Measurements from ENCODE around the gene PPP1R7. TPM values are rescaled to one million over a fixed set of nuclear protein-coding genes. Genes with fewer than 3 reads are reported as not detected.

Gene PPP1R7
- total and polyA plus RNA-seq, 8 donors = 21.5 to 38.7 (median 31.5) TPM

- no peak for ATAC-seq
- intact Hi-C loops (cut with DNase I) = no loop called here
- no peak for DNase-seq
Observed at GRCh38 chr2:241189093-241189855, 39.0 kb downstream of the PPP1R7 start.

GRCh38 chr2:241189856-241190201, 39.6 kb downstream of the PPP1R7 start:
- Histone ChIP-seq H3K4me3 (no peak overlapping the region), H3K27ac (no peak overlapping the region), H3K27me3 (no peaks in the 10 kb centered on the region), H3K9me3 (no peaks in the 10 kb centered on the region), H3K36me3 (no peaks in the 10 kb centered on the region), H3K4me1 (no peaks in the 10 kb centered on the region)
- DNase-seq = peak in 1 of 6 donors; percentile 57
- intact Hi-C loops (cut with DNase I) = no loop called here
- FAIRE-seq = no peak
- 78 to 90% methylated on average over 10 to 15 of the region's 15 CpGs for WGBS, 2 donors
- no peak for TF ChIP-seq CTCF (IDR thresholded peaks at IDR 0.05)
- ATAC-seq = no peak

More at GRCh38 chr2:241189093-241189855, 39.0 kb downstream of the PPP1R7 start:
- no peak overlapping the region for H3K4me3 ChIP-seq
- TF ChIP-seq CTCF (IDR thresholded peaks at IDR 0.05) = no peak
- no peaks in the 10 kb centered on the region for H3K36me3 ChIP-seq
- H3K27me3 ChIP-seq = no peaks in the 10 kb centered on the region
- no peaks in the 10 kb centered on the region for H3K9me3 ChIP-seq
- FAIRE-seq = no peak
- no peaks in the 10 kb centered on the region for H3K4me1 ChIP-seq
- 86% methylated on average over 30 to 32 of the region's 32 CpGs for WGBS, 2 donors
- no peak overlapping the region for H3K27ac ChIP-seq

GRCh38 chr2:241190291-241190981, 40.2 kb downstream of the PPP1R7 start:
- no peak overlapping the region for H3K27ac ChIP-seq
- no peak for TF ChIP-seq CTCF (IDR thresholded peaks at IDR 0.05)
- DNase-seq (peak in 1 of 6 donors; percentile 60), FAIRE-seq (no peak), ATAC-seq (no peak)
- H3K27me3 ChIP-seq = no peaks in the 10 kb centered on the region
- no peaks in the 10 kb centered on the region for H3K4me1 ChIP-seq
- no peak overlapping the region for H3K4me3 ChIP-seq
- WGBS, 2 donors = 83% methylated on average over 18 to 19 of the region's 19 CpGs
- intact Hi-C loops (cut with DNase I) = no loop called here
- no peaks in the 10 kb centered on the region for H3K36me3 ChIP-seq
- H3K9me3 ChIP-seq = no peaks in the 10 kb centered on the region

GRCh38 chr2:241191081-241191480, 40.8 kb downstream of the PPP1R7 start:
- H3K4me1 ChIP-seq = no peaks in the 10 kb centered on the region
- WGBS, 2 donors = 65 to 81% methylated on average over 12 to 14 of the region's 14 CpGs
- FAIRE-seq (no peak), DNase-seq (peak in 1 of 6 donors; percentile 60), ATAC-seq (peak in 1 of 4 donors; percentile 6)
- no peaks in the 10 kb centered on the region for H3K36me3 ChIP-seq
- no peak for TF ChIP-seq CTCF (IDR thresholded peaks at IDR 0.05)
- H3K27me3 ChIP-seq = no peaks in the 10 kb centered on the region
- H3K27ac ChIP-seq = no peak overlapping the region
- no peak overlapping the region for H3K4me3 ChIP-seq
- intact Hi-C loops (cut with DNase I) = no loop called here
- no peaks in the 10 kb centered on the region for H3K9me3 ChIP-seq

GRCh38 chr2:241193271-241193670, 43.0 kb downstream of the PPP1R7 start:
- DNase-seq (no peak), FAIRE-seq (no peak), ATAC-seq (no peak)
- no peak for TF ChIP-seq CTCF (IDR thresholded peaks at IDR 0.05)
- Histone ChIP-seq H3K27ac (no peak overlapping the region), H3K36me3 (no peaks in the 10 kb centered on the region), H3K4me1 (no peaks in the 10 kb centered on the region), H3K9me3 (no peaks in the 10 kb centered on the region), H3K27me3 (no peaks in the 10 kb centered on the region), H3K4me3 (no peak overlapping the region)
- 80 to 86% methylated on average over 8 of the region's 8 CpGs for WGBS, 2 donors
- intact Hi-C loops (cut with DNase I) = no loop called here
